ENCODE data around the gene TCHP. TPM values are rescaled to one million over a fixed set of nuclear protein-coding genes. Genes with fewer than 3 reads are reported as not detected.

The TCHP gene
- total RNA-seq, 1 experiment from 2014 or later: 13.3 TPM

DNA sequence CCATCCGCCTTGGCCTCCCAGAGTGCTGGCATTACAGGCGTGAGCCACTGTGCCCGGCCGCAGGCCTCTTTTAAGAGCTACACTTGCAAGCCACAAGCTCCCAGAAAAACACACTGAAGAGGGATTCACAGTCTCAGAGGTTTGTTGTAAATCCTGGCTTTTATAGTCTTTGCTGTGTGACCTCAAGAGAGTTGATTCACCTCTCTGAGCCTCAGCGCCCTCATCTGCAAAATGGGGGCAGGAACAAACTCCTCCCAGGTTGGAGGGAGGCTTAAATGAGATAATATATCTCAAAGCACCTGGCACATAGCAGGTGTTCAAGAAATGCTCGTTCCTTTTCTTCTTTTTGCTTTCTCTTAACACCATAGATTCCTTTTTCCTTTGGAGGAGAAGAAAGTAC, 3.9 kb upstream of the TCHP start:
- no peak overlapping the region for H2BK12ac ChIP-seq (ENCODE audit: insufficient read length, low read depth, low read length)
- H3K4ac ChIP-seq (ENCODE audit: low read depth, low read length): no peak overlapping the region
- H2BK5ac ChIP-seq (ENCODE audit: insufficient read length, low read length): no peak overlapping the region
- H3T11ph ChIP-seq (ENCODE audit: low read length): no peak overlapping the region
- H3K56ac ChIP-seq (ENCODE audit: insufficient read length, low read depth, low read length): no peak overlapping the region
- no peak overlapping the region for H4K5ac ChIP-seq (ENCODE audit: insufficient read length, low read depth, low read length)
- H4K91ac ChIP-seq (ENCODE audit: insufficient read length, low read depth, low read length): no peak overlapping the region
- Mint-ChIP-seq H3K27me3 (ENCODE audit: low read depth) (peaks cover 94% of the 10 kb centered on the region), H3K9me3 (no peaks in the 10 kb centered on the region; a peak in 1 of 5 replicates), H3K27ac (no peak overlapping the region), H3K36me3 (ENCODE audit: insufficient read depth in 1 of 3, low read depth in 3 of 3) (0 out of 7 replicates have a peak, but pooled peaks cover 0 to 3% (median 0%) of the 10 kb centered on the region in 3 experiments), H3K4me1 (peaks cover 10 to 17% of the 10 kb centered on the region in 2 experiments), H3K4me3 (no peak overlapping the region)
- H2BK15ac ChIP-seq (ENCODE audit: low read depth, low read length): no peak overlapping the region
- no peak overlapping the region for H2BK120ac ChIP-seq (ENCODE audit: low read depth, low read length, poor library complexity, severe bottlenecking)
- no peak overlapping the region for H3K14ac ChIP-seq (ENCODE audit: insufficient read depth, low read length)
- DNase-seq: no peak
- H3K9ac ChIP-seq (ENCODE audit: extremely low read depth, insufficient read length, low read length): no peak overlapping the region
- no peaks in the 10 kb centered on the region for H3K79me1 ChIP-seq (ENCODE audit: insufficient read depth, low read depth, low read length, poor library complexity, severe bottlenecking)
- H3K18ac ChIP-seq (ENCODE audit: insufficient read length, low read depth, low read length): no peak overlapping the region
- H3K23me2 ChIP-seq (ENCODE audit: insufficient read length, low read depth, low read length, poor library complexity, severe bottlenecking): peaks cover 13% of the 10 kb centered on the region
- no peak overlapping the region for H4K8ac ChIP-seq (replicated peaks; ENCODE audit: insufficient read length, low read depth, low read length)
- H2AK5ac ChIP-seq (ENCODE audit: insufficient read length, low read length): no peak overlapping the region
- H3K4me1 ChIP-seq (ENCODE audit: insufficient read depth, low read length): no peaks in the 10 kb centered on the region
- no peak overlapping the region for H3K27ac ChIP-seq (ENCODE audit: insufficient read length, low read depth, low read length)
- H2BK20ac ChIP-seq (ENCODE audit: low read depth, low read length, poor library complexity, severe bottlenecking): no peak overlapping the region
- WGBS (ENCODE audit: extremely low coverage, insufficient read length, low lambda C conversion rate): no CpG with 5 or more reads among the region's 6 CpGs
- H4K20me1 ChIP-seq (ENCODE audit: control insufficient read depth, insufficient read depth, insufficient read length): no peaks in the 10 kb centered on the region
- H3K4me2 ChIP-seq (ENCODE audit: insufficient read depth, insufficient read length, low read length): no peak overlapping the region
- TF ChIP-seq, protein P1, sequence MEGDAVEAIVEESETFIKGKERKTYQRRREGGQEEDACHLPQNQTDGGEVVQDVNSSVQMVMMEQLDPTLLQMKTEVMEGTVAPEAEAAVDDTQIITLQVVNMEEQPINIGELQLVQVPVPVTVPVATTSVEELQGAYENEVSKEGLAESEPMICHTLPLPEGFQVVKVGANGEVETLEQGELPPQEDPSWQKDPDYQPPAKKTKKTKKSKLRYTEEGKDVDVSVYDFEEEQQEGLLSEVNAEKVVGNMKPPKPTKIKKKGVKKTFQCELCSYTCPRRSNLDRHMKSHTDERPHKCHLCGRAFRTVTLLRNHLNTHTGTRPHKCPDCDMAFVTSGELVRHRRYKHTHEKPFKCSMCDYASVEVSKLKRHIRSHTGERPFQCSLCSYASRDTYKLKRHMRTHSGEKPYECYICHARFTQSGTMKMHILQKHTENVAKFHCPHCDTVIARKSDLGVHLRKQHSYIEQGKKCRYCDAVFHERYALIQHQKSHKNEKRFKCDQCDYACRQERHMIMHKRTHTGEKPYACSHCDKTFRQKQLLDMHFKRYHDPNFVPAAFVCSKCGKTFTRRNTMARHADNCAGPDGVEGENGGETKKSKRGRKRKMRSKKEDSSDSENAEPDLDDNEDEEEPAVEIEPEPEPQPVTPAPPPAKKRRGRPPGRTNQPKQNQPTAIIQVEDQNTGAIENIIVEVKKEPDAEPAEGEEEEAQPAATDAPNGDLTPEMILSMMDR (conservative IDR thresholded peaks at IDR 0.05): no peak
- H3K23ac ChIP-seq (ENCODE audit: insufficient read length, low read depth, low read length): no peak overlapping the region
- H3K9me3 ChIP-seq (ENCODE audit: control insufficient read depth, low read depth, low read length): no peaks in the 10 kb centered on the region
- peaks cover 32% of the 10 kb centered on the region; the same call in 1 of the 2 replicates for H3K27me3 ChIP-seq (ENCODE audit: insufficient read depth, low read length)
- no peak overlapping the region for H2AFZ ChIP-seq (ENCODE audit: low read length)
- no peaks in the 10 kb centered on the region for H3K79me2 ChIP-seq (ENCODE audit: insufficient read depth, low read length)

All from H9 (cell line).